ENCODE measurements around the gene PREX1.

PREX1 gene

DNA sequence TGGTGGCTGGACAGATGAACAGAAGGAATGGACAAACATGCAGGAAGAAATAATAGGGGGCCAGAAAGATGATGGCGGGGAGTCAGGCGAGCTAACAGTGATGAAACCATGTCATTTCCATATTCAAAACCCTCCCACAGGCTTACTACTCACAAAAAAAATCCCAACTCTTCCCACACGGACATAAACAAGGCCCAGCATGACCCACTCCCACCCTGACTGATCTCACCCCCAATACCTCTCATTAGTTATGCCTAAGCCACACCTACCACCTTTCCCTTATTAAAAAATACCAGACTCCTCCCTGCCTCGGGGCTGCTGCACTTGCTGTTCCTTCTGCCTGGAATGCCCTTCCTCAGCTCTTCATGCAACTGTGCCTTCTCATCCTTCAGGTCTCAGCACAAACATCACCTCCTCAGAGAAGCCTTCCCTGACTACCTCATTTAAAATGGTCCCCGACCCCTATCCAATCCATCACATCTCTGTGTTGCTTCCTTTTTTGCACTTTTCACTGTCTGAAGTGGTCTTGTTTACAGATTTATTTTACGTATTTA lies 145.8 kb downstream of the PREX1 start:
- no peak for DNase-seq (ENCODE audit: low read depth in 2 of 2)

- no peak for DNase-seq (ENCODE audit: low read depth in 2 of 2)
These were observed 146.5 kb downstream of the PREX1 start for GRCh38 chr20:48681201-48681872.

DNA sequence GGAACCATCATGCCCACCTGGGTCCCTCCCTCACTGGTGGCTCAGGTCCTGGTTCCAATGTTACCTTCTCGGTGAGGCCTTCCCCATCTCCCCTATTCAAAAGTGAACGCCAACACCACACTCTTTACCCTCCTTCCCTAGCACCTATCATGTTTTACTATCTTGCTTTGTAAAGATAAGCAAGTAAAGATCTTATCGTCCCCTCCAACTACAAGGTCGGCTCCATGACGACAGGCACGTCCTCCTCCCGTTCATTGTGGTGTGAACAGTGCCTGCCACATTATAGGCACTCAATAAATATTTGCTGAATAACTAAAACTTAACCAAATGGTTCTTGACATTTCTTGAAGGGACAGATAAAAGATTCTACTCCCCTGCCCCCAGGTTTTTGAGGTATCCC lies 147.1 kb downstream of the PREX1 start:
- DNase-seq (ENCODE audit: low read depth in 2 of 2): no peak

DNA sequence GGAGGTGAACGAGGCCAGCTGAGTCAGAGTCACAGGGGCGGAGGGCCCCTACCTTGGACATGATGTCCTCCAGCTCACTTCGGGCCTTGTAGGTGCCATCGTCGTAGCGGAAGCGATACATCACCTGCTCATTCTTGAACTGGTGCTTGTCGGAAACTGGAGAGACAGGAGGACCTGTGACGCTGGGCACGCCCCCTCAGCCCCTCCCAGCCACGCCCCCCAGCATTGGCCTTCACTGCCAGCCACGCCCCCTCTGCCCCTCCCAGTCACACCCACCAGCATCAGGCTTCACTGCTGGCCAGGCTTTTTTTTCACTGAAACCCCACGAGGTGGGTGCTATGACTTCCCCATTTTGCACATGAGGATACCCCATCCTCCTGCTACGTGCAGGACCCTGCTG lies 148.2 kb downstream of the PREX1 start:
- no peak for DNase-seq (ENCODE audit: low read depth in 2 of 2)

DNA sequence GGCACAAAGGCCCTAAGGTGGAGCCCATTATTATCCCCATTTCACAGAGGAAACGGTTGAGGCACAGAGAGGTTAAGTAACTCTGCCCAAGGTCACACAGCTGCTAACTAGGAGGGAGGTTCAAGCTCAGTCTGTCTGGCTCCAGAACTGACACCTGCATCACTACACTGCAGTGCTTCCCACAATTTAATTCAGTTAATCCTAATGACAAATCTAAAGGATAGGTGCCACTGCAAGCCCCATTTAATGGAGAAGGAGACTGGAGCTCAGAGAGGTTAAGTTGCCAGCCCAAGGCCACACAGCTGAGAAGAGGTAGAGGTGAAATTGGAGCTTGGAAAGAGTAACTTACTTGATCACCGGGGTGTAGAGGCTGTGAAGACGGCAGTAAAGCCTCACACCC lies 148.8 kb downstream of the PREX1 start:
- DNase-seq (ENCODE audit: low read depth in 2 of 2): no peak

DNA sequence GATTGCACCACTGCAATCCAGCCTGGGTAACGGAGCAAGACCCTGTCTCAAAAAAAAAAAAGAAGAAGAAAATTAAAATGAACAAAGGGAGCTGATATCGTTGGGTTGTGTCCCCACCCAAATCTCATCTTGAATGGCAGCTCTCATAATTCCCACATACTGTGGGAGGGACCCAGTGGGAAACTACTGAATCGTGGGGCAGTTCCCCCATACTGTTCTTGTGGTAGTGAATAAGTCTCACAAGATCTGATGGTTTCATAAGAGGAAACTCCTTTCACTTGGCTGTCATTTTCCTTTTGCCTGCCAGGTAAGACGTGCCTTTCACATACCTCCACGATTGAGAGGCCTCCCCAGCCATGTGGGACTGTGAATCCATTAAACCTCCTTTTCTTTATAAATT lies 149.4 kb downstream of the PREX1 start:
- DNase-seq (ENCODE audit: low read depth in 2 of 2): no peak

DNA sequence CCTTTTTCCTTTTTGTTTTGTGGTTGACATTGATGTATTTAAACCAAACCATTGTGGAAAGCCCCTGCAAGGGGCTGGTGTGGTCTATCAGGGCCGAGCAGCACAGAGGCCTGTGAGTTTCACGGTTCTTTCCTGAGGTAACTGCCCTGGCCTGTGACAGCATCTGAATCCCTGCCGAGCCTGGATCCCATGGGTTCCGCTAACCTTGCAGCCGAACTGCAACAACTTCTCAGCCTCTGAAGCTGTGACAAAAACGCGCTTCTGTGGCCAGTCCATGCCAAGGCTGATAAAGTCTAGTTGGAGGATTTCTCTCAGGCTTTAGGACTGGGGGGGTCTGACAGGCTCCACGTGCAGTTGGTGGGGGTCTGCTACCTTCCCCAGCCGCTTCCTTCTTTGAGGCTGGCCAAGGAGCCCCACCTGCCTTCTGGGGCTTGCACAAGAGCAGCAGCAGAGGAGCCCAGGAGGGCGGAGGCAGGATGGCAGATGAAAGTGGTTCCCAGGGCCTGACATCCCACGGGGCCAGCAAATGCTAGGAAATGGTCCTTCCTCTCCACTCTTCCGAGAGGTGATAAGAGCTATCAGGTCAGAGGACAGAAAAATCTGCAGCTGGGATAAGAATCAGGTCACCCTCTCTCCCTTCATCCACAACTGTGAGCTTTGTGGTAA lies 150.9 kb downstream of the PREX1 start:
- DNase-seq (ENCODE audit: low read depth in 2 of 2): no peak

DNA sequence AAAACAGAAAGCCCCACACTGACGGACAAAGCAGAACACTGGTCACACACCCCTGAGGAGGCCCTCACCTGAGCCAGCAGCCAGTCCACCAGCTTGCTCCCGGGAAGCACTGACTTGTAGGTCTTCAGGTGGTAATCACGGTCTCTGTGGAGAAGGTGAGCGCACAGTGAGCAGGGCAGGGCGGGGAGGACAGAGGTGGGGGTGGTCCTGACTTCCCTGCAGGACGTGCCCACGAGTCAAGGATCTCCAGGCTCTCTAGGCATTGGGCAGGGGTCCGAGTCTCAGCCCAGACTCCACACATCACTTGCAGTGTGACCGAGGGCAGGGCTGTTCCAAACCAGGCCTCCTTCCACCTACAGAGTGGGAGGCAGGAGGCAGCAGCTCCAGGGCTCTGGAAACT lies 151.7 kb downstream of the PREX1 start:
- no peak for DNase-seq (ENCODE audit: low read depth in 2 of 2)

DNA sequence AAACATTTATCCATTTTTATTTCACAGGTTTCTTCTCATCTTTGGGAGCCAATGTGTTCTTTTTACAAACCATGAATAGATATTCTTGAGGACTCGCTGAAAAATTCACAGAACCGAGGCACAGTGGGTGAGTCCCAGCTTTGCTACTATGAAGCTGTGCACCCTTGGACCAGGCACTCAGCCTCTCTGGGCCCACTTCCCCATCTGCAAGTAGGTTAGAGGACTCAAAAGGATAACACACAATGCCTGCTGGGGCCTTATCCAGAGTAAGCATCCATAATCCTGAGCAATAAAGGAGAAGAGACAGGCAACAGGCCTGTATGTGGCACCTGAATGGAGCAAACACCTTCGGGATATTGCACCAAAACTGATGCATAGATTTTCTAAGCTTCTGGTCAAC lies 153.3 kb downstream of the PREX1 start:
- no peak for DNase-seq (ENCODE audit: low read depth in 2 of 2)

DNA sequence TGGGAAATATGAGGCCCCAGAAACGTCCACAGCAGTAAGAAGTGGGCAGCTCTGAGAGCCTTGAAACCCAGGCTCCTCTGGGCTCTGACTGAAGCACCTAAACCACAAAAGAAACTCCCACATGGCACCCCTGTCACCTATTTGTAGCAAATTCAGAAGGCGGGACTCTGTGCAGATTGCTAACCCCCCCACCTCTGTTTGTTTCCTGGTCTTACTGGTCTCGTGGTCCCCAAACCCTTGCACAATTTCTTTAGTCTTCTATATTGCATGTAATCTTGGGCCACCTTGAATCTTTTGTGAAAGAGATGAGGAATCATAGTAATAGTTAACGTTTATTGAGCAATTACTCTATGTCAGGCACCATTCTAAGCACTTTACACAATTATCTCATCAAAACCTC lies 154.3 kb downstream of the PREX1 start:
- no peak for DNase-seq (ENCODE audit: low read depth in 2 of 2)

GRCh38 chr20:48672324-48672723 lies 155.5 kb downstream of the PREX1 start:
- DNase-seq (ENCODE audit: low read depth in 2 of 2): no peak

DNA sequence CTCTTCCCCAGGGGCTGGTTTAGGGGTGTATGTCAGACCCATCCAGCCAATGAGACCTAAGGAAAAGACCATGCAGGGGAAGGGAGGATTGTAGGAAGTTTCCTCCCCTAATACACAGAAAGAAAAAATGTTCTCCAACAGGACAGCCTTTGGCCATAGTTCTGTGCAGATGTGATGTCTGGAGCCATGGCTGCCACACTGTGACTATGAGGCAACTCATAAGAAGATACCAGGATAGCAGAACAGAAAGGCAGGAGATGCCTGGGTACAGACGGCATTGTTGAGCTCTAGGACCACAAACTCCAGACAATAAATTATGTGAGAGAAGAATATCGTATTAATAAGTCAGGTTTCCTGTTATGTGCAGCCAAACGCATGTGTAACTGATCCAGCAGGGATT lies 156.7 kb downstream of the PREX1 start:
- no peak for DNase-seq (ENCODE audit: low read depth in 2 of 2)

GRCh38 chr20:48669946-48670605 lies 157.7 kb downstream of the PREX1 start:
- no peak for DNase-seq (ENCODE audit: low read depth in 2 of 2)

- DNase-seq (ENCODE audit: low read depth in 2 of 2): no peak
These were observed 159.3 kb downstream of the PREX1 start for GRCh38 chr20:48668451-48668946.

GRCh38 chr20:48667889-48668413 lies 159.8 kb downstream of the PREX1 start:
- DNase-seq (ENCODE audit: low read depth in 2 of 2): no peak

DNA sequence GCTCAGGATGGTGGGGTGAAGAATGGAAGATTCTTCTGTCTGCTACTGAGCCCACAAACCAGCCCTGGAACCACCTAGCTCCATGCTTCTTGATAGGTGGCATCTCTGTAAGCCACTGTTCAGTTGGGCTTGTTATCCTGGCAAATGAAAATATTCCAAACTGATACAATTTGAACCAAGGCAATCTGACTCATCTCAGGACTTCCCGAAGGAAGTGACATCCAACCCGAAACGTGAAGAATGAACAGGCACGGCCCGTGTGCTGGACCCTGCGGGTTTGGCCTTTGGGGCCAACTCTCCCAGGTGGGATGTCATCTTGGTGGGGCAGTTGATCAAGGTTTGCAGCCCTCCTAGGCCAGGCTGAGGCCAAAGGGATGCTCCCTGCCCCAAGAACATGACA lies 160.3 kb downstream of the PREX1 start:
- DNase-seq (ENCODE audit: low read depth in 2 of 2): no peak

DNA sequence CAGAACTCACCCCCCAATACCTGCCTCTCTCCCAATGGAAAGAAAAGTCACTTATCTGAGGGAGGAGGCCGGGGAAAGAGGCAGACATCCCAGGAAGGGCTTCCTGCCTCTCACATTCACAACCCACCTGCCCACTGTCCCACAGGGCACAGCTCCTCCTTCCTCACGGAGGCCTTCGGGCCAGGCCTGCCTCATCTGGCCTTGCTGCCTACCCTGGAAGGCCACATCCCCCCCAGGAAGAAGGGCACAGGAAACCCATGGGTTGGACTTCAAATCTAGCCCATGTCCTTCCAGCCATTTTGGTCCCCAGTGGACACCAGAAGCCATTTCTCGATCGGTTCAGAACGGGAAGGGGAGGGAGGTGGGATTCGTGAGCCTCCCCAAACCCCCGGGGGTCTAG lies 162.0 kb downstream of the PREX1 start:
- no peak for DNase-seq (ENCODE audit: low read depth in 2 of 2)

DNA sequence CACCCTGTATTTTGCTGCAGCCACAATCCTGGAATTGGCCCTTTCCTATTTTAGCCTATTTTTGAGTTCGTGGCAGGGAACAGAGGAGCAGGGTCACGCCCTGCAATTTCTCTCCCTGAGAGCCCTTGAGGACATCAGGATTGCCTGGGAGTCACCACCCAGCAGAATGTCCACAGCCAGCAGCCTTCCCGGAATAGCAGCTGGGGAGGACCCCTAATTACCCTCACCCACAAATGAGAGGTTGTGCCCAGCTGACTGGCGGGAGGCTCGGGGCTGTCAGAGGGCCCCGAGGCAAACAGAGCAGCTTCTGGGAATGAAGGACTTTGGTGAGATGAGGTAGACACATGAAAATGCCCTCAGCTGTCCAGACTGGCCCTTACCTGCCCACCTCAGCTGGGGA lies 165.1 kb downstream of the PREX1 start:
- no peak for DNase-seq (ENCODE audit: low read depth in 2 of 2)

GRCh38 chr20:48661575-48662455 lies 166.0 kb downstream of the PREX1 start:
- DNase-seq (ENCODE audit: low read depth in 2 of 2): no peak

GRCh38 chr20:48660788-48661187 lies 167.0 kb downstream of the PREX1 start:
- DNase-seq (ENCODE audit: low read depth in 2 of 2): no peak

- no peak for DNase-seq (ENCODE audit: low read depth in 2 of 2)
These were observed 167.9 kb downstream of the PREX1 start for GRCh38 chr20:48659858-48660257.

DNA sequence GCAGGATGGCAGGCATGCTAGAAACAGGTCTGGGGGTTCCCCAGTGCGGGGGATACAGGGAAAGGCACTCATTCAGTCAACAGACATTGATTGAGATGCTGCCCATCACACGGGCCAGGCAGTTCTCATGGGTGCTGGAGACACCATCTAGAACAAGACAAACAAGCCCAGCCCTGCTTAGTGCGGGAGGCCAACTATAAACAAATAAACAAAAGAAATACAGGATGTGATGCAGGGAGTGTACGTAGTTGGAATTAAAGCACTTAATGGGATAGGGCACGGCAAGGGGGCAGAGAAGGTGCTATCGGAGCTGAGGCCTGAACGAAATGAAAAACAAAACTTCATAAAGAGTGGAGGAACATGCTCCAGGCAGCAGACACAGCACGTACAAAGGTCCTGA lies 169.3 kb downstream of the PREX1 start:
- no peak for DNase-seq (ENCODE audit: low read depth in 2 of 2)
